ENCODE measurements around the gene RIT2.

Gene RIT2

GRCh38 chr18:43129946-43130524 is 14.6 kb upstream of the RIT2 start:
- Histone ChIP-seq H3K27ac (replicated peaks) (no peak overlapping the region), H3K4me3 (replicated peaks; ENCODE audit: insufficient read depth, low read length) (no peak overlapping the region), H3K27me3 (ENCODE audit: insufficient read depth, poor library complexity, severe bottlenecking) (no peaks in the 10 kb centered on the region)
- no peak for DNase-seq (ENCODE audit: low read depth in 1 of 2, low spot score in 1 of 2)
- no peak for TF ChIP-seq POLR2AphosphoS5 (IDR thresholded peaks at IDR 0.05; ENCODE audit: low read depth)
- no peak for TF ChIP-seq CTCF (IDR thresholded peaks at IDR 0.05; ENCODE audit: insufficient read depth, low read length)
- TF ChIP-seq GABPA (IDR thresholded peaks at IDR 0.05; ENCODE audit: low read depth), result no peak
- TF ChIP-seq SPI1 (IDR thresholded peaks at IDR 0.05; ENCODE audit: borderline replicate concordance, low read depth), result no peak
- TF ChIP-seq REST (IDR thresholded peaks at IDR 0.05; ENCODE audit: insufficient replicate concordance, low read depth), result no peak

GRCh38 chr18:43125471-43125870 is 10.0 kb upstream of the RIT2 start:
- H3K4me3 ChIP-seq (replicated peaks; ENCODE audit: insufficient read depth, low read length), result no peak overlapping the region
- no peaks in the 10 kb centered on the region for H3K27me3 ChIP-seq (ENCODE audit: insufficient read depth, poor library complexity, severe bottlenecking)
- TF ChIP-seq SPI1 (IDR thresholded peaks at IDR 0.05; ENCODE audit: borderline replicate concordance, low read depth) (no peak), POLR2AphosphoS5 (IDR thresholded peaks at IDR 0.05; ENCODE audit: low read depth) (no peak), GABPA (IDR thresholded peaks at IDR 0.05; ENCODE audit: low read depth) (no peak), REST (IDR thresholded peaks at IDR 0.05; ENCODE audit: insufficient replicate concordance, low read depth) (no peak), CTCF (IDR thresholded peaks at IDR 0.05; ENCODE audit: insufficient read depth, low read length) (no peak)
- DNase-seq (ENCODE audit: low read depth in 1 of 2, low spot score in 1 of 2), result no peak
- H3K27ac ChIP-seq (replicated peaks), result no peak overlapping the region

GRCh38 chr18:43122955-43123354 is 7.5 kb upstream of the RIT2 start:
- TF ChIP-seq CTCF (IDR thresholded peaks at IDR 0.05; ENCODE audit: insufficient read depth, low read length) (no peak), POLR2AphosphoS5 (IDR thresholded peaks at IDR 0.05; ENCODE audit: low read depth) (no peak), GABPA (IDR thresholded peaks at IDR 0.05; ENCODE audit: low read depth) (no peak), REST (IDR thresholded peaks at IDR 0.05; ENCODE audit: insufficient replicate concordance, low read depth) (no peak), SPI1 (IDR thresholded peaks at IDR 0.05; ENCODE audit: borderline replicate concordance, low read depth) (no peak)
- Histone ChIP-seq H3K4me3 (replicated peaks; ENCODE audit: insufficient read depth, low read length) (no peak overlapping the region), H3K27me3 (ENCODE audit: insufficient read depth, poor library complexity, severe bottlenecking) (no peaks in the 10 kb centered on the region), H3K27ac (replicated peaks) (no peak overlapping the region)
- DNase-seq (ENCODE audit: low read depth in 1 of 2, low spot score in 1 of 2), result no peak

All from HL-60 (cell line).